Measurements from ENCODE around the gene LAMB3. TPM values are rescaled to one million over a fixed set of nuclear protein-coding genes. Genes with fewer than 3 reads are reported as not detected.

Gene LAMB3
- polyA plus RNA-seq, 1 experiment: 4.4 TPM

DNA sequence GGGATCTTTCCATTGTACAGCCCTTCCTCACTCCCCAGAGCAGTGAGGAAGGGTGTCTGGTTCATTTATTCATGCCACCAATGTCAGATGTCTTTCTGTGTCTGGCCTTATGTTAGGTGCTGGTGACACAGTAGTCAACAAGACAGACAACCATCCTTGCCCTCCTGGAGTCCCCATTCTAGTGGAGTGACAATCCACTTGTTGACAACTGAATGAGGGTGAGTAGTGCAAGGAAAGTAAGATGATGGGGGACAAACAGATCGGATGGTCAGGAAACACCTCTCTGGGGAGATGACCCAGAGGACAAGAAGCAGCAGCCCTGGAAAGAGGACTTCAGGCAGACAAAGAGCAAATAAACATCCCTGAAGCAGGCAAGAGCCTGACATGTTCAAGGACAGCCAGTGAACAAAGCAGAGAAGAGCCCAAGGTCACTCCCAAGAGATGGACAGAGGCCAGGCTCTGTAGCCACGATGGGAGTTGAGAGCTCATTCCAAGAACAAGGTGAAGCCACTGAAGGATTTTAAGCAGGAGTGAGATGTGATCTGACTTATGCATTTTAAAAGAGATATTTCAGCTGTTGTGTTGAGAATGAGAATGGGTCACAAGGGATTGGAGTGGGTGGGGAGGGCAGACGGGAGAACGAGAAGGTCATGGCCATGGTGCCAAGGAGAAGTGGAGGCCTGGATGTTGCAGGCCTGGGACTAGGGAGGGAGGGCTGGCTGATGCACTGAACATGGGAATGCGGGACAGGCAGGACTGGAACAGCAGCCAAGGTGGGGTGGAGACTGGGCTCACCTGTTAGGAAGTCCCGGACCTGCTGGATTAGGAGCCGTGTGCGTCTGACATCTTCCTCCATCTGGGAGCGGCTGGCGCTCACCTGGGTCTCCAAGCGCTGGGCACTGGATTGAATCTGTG is 30.2 kb downstream of the LAMB3 start:
- TF ChIP-seq, protein P1, sequence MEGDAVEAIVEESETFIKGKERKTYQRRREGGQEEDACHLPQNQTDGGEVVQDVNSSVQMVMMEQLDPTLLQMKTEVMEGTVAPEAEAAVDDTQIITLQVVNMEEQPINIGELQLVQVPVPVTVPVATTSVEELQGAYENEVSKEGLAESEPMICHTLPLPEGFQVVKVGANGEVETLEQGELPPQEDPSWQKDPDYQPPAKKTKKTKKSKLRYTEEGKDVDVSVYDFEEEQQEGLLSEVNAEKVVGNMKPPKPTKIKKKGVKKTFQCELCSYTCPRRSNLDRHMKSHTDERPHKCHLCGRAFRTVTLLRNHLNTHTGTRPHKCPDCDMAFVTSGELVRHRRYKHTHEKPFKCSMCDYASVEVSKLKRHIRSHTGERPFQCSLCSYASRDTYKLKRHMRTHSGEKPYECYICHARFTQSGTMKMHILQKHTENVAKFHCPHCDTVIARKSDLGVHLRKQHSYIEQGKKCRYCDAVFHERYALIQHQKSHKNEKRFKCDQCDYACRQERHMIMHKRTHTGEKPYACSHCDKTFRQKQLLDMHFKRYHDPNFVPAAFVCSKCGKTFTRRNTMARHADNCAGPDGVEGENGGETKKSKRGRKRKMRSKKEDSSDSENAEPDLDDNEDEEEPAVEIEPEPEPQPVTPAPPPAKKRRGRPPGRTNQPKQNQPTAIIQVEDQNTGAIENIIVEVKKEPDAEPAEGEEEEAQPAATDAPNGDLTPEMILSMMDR (IDR thresholded peaks at IDR 0.05; ENCODE audit: insufficient read depth, low read depth, low read length): no peak
- no peak for DNase-seq (ENCODE audit: low read depth)
- Histone ChIP-seq H3K4me3 (ENCODE audit: low read depth, low read length) (no peak overlapping the region), H3K27me3 (ENCODE audit: control insufficient read depth, insufficient read depth, low read length) (no peaks in the 10 kb centered on the region), H3K36me3 (ENCODE audit: control insufficient read depth, insufficient read depth, low read length) (no peaks in the 10 kb centered on the region)
- POLR2A ChIA-PET: interaction anchor here (0.6 kb wide), 1 partner anchor 92 kb away, joined by 3 read pairs; no protein-coding TSS in a partner anchor
- CTCF ChIA-PET: interaction anchor here (3.2 to 10.5 kb wide), 2 partner anchors 46 to 52 kb away, joined by 15 to 154 read pairs; no protein-coding TSS in a partner anchor

DNA sequence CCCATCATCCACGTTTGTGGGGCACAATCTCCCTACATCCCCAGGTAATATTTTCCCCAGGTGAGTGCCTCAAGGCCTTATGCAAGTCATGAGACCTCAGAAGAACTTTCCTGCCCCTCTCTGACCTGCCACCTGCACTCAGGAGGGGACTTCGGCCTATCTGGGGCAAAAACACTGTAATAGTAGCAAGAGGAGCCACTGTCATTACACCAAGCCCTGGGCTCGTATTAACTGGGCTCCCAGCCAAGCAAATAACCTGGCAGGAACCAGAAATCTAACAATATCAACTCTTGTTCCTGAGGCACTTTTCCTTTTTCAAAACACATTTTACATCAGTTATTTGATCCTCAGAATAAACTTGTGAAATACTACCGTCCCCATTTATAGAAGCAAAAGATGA is 30.9 kb downstream of the LAMB3 start:
- DNase-seq (ENCODE audit: low read depth): no peak
- H3K27me3 ChIP-seq (ENCODE audit: control insufficient read depth, insufficient read depth, low read length): no peaks in the 10 kb centered on the region
- TF ChIP-seq, protein P1 (IDR thresholded peaks at IDR 0.05; ENCODE audit: insufficient read depth, low read depth, low read length): no peak
- no peaks in the 10 kb centered on the region for H3K36me3 ChIP-seq (ENCODE audit: control insufficient read depth, insufficient read depth, low read length)
- CTCF ChIA-PET: no interaction called here
- H3K4me3 ChIP-seq (ENCODE audit: low read depth, low read length): no peak overlapping the region
- POLR2A ChIA-PET: no interaction called here

DNA sequence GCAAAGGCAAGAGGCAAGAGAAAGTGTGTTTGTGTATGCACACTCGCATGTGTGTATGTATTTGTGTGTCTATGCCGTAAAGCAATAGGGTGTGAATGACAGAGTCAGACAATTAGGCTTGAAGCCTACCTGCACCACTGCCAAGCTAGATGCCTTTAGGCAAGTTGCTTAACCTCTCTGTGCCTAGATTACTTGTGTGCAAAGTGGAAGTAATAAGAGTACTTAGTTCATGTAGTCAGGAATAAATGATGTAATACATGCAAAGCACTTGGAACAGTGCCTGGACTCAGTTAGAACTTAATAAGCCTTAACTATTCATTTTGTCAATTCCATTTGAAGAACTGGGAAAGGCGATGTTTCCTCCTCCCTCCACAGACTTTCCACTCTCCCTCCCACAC is 31.7 kb downstream of the LAMB3 start:
- DNase-seq (ENCODE audit: low read depth): no peak
- CTCF ChIA-PET: interaction anchor here (0.6 to 2.2 kb wide), 4 partner anchors 8 to 51 kb away, joined by 3 to 11 read pairs (median 4); no protein-coding TSS in a partner anchor
- H3K36me3 ChIP-seq (ENCODE audit: control insufficient read depth, insufficient read depth, low read length): no peaks in the 10 kb centered on the region
- no peak overlapping the region for H3K4me3 ChIP-seq (ENCODE audit: low read depth, low read length)
- TF ChIP-seq, protein P1 (IDR thresholded peaks at IDR 0.05; ENCODE audit: insufficient read depth, low read depth, low read length): no peak
- H3K27me3 ChIP-seq (ENCODE audit: control insufficient read depth, insufficient read depth, low read length): no peaks in the 10 kb centered on the region
- POLR2A ChIA-PET: no interaction called here

DNA sequence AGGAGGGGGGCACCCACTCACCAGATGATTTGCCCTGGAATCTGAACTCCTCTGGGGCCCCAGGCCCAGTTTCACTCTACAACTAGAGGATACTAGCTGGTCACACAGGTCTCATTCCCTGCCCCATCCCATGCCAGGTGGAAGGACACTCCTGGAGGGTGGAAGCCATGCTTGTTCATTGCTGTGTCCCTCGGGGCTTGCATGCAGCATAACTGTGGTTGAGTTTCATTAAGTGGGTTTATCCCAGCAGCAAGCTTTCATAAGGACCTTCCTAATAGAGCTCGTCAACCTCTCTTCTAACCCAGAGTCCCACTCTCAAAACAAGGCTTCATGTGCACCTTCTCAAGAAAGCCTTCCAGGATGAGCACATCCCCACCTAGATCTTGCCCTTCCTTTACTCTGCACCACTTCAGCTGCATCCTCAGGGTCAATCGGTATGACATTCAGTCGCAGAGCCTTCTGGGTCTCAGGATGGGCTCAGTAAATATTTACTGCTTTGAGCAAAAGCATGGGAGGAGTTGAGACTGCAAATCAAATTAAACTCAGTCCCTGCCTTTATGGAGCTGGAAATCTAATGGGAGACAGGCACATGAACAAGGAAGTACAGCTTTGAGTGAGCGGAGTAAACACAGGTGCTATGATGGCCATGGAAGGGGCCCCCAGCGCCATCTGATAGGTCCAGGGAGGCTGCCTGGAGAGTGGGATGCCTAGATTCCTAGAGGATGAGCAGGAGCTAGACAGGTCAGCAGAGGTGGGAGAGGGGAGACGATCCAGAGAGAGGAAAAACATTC is 32.3 kb downstream of the LAMB3 start:
- no peaks in the 10 kb centered on the region for H3K27me3 ChIP-seq (ENCODE audit: control insufficient read depth, insufficient read depth, low read length)
- TF ChIP-seq, protein P1 (IDR thresholded peaks at IDR 0.05; ENCODE audit: insufficient read depth, low read depth, low read length): no peak
- POLR2A ChIA-PET: no interaction called here
- CTCF ChIA-PET: interaction anchor here (0.6 to 2.2 kb wide), 5 partner anchors 9 to 43 kb away, joined by 3 to 11 read pairs (median 4); no protein-coding TSS in a partner anchor
- H3K4me3 ChIP-seq (ENCODE audit: low read depth, low read length): no peak overlapping the region
- no peak for DNase-seq (ENCODE audit: low read depth)
- H3K36me3 ChIP-seq (ENCODE audit: control insufficient read depth, insufficient read depth, low read length): no peaks in the 10 kb centered on the region

All from BJ (cell line).